ENCODE measurements around the gene ITGA6. TPM values are rescaled to one million over a fixed set of nuclear protein-coding genes. Genes with fewer than 3 reads are reported as not detected.

Gene ITGA6
- total RNA-seq, 1 experiment from 2014 or later: 78.3 TPM

DNA sequence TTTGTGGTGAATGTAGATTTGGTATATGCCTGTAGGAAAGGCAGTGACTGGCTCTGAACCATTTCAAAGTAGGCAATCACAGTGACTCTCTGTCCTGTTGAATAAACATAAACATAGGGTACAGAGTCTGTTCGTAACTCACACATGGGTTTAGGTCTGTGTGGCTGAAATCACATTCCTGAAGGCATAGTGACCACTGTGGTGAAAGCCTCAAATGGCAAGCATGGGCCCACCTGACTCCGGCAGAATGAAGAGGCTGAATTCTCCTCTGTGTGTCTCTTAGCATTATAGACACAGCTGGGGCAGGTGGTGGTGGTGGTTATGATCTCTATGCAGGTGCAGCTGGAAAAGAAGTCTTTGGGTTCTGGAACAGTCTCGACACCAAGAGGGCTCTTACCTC, 61.2 kb downstream of the ITGA6 start:
- no peak overlapping the region for H3K4ac ChIP-seq (ENCODE audit: low read depth, low read length)
- Mint-ChIP-seq H3K4me3 (no peak overlapping the region), H3K27me3 (ENCODE audit: low read depth) (no peaks in the 10 kb centered on the region), H3K27ac (no peak overlapping the region; a peak in 1 of 7 replicates), H3K9me3 (no peaks in the 10 kb centered on the region), H3K4me1 (no peaks in the 10 kb centered on the region), H3K36me3 (ENCODE audit: insufficient read depth in 1 of 3, low read depth in 3 of 3) (peaks cover 37 to 87% (median 87%) of the 10 kb centered on the region in 3 experiments)
- no peak overlapping the region for H2AFZ ChIP-seq (ENCODE audit: low read length)
- no peak overlapping the region for H3K9ac ChIP-seq (ENCODE audit: extremely low read depth, insufficient read length, low read length)
- no peaks in the 10 kb centered on the region for H3K9me3 ChIP-seq (ENCODE audit: control insufficient read depth, low read depth, low read length)
- H4K91ac ChIP-seq (ENCODE audit: insufficient read length, low read depth, low read length): no peak overlapping the region
- H3K23ac ChIP-seq (ENCODE audit: insufficient read length, low read depth, low read length): no peak overlapping the region
- H2BK5ac ChIP-seq (ENCODE audit: insufficient read length, low read length): no peak overlapping the region
- H3K27ac ChIP-seq (ENCODE audit: insufficient read length, low read depth, low read length): no peak overlapping the region
- no peaks in the 10 kb centered on the region for H3K79me1 ChIP-seq (ENCODE audit: insufficient read depth, low read depth, low read length, poor library complexity, severe bottlenecking)
- H4K5ac ChIP-seq (ENCODE audit: insufficient read length, low read depth, low read length): no peak overlapping the region
- H2BK20ac ChIP-seq (ENCODE audit: low read depth, low read length, poor library complexity, severe bottlenecking): no peak overlapping the region
- H3K18ac ChIP-seq (ENCODE audit: insufficient read length, low read depth, low read length): no peak overlapping the region
- no peaks in the 10 kb centered on the region for H3K4me1 ChIP-seq (ENCODE audit: insufficient read depth, low read length)
- no peaks in the 10 kb centered on the region for H4K20me1 ChIP-seq (ENCODE audit: control insufficient read depth, insufficient read depth, insufficient read length)
- no peak overlapping the region for H2BK12ac ChIP-seq (ENCODE audit: insufficient read length, low read depth, low read length)
- H3K56ac ChIP-seq (ENCODE audit: insufficient read length, low read depth, low read length): no peak overlapping the region
- H4K8ac ChIP-seq (replicated peaks; ENCODE audit: insufficient read length, low read depth, low read length): no peak overlapping the region
- H2AK5ac ChIP-seq (ENCODE audit: insufficient read length, low read length): no peak overlapping the region
- H3T11ph ChIP-seq (ENCODE audit: low read length): no peak overlapping the region
- H3K23me2 ChIP-seq (ENCODE audit: insufficient read length, low read depth, low read length, poor library complexity, severe bottlenecking): no peaks in the 10 kb centered on the region
- DNase-seq: no peak
- no peak overlapping the region for H2BK15ac ChIP-seq (ENCODE audit: low read depth, low read length)
- TF ChIP-seq, protein P1, sequence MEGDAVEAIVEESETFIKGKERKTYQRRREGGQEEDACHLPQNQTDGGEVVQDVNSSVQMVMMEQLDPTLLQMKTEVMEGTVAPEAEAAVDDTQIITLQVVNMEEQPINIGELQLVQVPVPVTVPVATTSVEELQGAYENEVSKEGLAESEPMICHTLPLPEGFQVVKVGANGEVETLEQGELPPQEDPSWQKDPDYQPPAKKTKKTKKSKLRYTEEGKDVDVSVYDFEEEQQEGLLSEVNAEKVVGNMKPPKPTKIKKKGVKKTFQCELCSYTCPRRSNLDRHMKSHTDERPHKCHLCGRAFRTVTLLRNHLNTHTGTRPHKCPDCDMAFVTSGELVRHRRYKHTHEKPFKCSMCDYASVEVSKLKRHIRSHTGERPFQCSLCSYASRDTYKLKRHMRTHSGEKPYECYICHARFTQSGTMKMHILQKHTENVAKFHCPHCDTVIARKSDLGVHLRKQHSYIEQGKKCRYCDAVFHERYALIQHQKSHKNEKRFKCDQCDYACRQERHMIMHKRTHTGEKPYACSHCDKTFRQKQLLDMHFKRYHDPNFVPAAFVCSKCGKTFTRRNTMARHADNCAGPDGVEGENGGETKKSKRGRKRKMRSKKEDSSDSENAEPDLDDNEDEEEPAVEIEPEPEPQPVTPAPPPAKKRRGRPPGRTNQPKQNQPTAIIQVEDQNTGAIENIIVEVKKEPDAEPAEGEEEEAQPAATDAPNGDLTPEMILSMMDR (conservative IDR thresholded peaks at IDR 0.05): no peak
- no CpG with 5 or more reads among the region's 3 CpGs for WGBS (ENCODE audit: extremely low coverage, insufficient read length, low lambda C conversion rate)
- H3K27me3 ChIP-seq (ENCODE audit: insufficient read depth, low read length): no peaks in the 10 kb centered on the region
- no peak overlapping the region for H3K4me2 ChIP-seq (ENCODE audit: insufficient read depth, insufficient read length, low read length)
- H2BK120ac ChIP-seq (ENCODE audit: low read depth, low read length, poor library complexity, severe bottlenecking): no peak overlapping the region
- no peak overlapping the region for H3K14ac ChIP-seq (ENCODE audit: insufficient read depth, low read length)
- no peaks in the 10 kb centered on the region for H3K79me2 ChIP-seq (ENCODE audit: insufficient read depth, low read length)

Data from H9 (cell line).